ENCODE data around the gene ING1. TPM values are rescaled to one million over a fixed set of nuclear protein-coding genes. Genes with fewer than 3 reads are reported as not detected.

The ING1 gene, protein sequence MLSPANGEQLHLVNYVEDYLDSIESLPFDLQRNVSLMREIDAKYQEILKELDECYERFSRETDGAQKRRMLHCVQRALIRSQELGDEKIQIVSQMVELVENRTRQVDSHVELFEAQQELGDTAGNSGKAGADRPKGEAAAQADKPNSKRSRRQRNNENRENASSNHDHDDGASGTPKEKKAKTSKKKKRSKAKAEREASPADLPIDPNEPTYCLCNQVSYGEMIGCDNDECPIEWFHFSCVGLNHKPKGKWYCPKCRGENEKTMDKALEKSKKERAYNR
- total RNA-seq: 6.7 and 9.8 TPM in 2 replicates

DNA sequence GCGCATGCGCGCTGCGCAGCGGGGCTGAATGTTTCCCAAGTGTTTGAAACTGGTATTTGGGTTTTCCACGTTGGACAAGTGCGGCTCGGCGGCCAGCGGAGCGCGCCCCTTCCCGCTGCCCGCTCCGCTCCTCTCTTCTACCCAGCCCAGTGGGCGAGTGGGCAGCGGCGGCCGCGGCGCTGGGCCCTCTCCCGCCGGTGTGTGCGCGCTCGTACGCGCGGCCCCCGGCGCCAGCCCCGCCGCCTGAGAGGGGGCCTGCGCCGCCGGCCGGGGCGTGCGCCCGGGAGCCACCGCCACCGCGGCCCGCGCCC is at the start of gene ING1:
ING1 (plus strand) TSS at position 59 of the 311 bp plus-strand sequence. CDS start 450 bp downstream, outside the sequence.

DNA sequence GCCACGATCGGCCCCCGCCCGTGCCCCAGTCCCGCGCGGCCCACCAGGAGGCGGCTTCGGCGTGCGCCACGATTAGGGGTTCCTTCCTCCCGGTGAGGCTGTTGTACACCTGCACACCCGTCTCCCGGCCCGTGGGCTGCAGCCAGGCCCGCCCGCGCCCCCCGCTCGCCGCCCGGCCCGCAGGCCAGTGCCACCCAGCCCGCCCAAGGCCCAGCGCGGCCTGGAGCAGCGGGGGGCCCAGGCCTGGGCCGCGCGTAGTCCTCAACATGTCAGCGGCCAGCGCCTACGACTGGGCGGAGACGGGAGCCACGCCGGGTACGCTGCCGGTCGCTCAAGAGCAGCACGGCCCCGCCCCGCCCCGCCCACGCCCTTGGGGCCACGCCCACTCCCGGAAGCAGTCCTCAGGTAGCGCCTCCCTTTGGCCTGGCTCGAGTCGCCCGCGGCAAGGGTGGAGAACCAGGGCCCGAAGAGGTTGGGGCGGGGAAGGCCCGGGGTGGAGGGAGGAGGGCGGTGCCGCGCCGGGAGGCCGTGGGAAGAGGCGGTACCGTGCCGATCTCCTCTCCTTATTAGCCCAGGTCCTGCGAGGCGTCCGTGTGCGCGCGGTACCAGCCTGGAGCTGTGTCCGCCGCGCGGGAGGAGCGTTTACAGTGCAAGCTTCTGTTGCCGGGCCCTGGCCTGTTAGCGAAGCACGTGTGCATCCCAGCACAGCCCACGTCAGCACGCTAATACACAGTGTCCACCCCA is 7.5 kb upstream of the ING1 start, which contains the start of gene CARS2:
CARS2 (minus strand) TSS at position 291 of the 744 bp plus-strand sequence; CDS start at position 268, 23 bp downstream.

Other genes with a start within 250 kb of the ING1 start
- gene RAB20, start 152.0 kb upstream of the ING1 start, total RNA-seq: 0.33 and 0.67 TPM in 2 replicates
- gene NAXD, start 98.2 kb upstream of the ING1 start, total RNA-seq: 14.7 TPM in 2 replicates
- 41.5 and 50.3 TPM in 2 replicates for gene CARS2, start 7.6 kb upstream of the ING1 start, total RNA-seq
- gene ANKRD10, start 201.4 kb downstream of the ING1 start, total RNA-seq: 60.1 and 65.0 TPM in 2 replicates